HepG2 (cell line): ENCODE results near the gene NAT9. TPM values are rescaled to one million over a fixed set of nuclear protein-coding genes. Genes with fewer than 3 reads are reported as not detected.
A peak's percentile ranks its signal among the peaks of the same experiment; 100 is the strongest.

Experiments used
- FIP1L1 ChIP-seq: fragments of 200-400 bp; formaldehyde crosslinking; IDR thresholded peaks from 2 replicates; pipeline ENCODE4 v1.6.1; 2018; ENCODE audit warnings: low read depth, mild to moderate bottlenecking, low read length, moderate library complexity, borderline replicate concordance; ENCODE audit not compliant: insufficient read depth
- GABPA ChIP-seq, 2 experiments: IDR thresholded peaks; 2 replicates each; pipeline ENCODE4 v1.6.1; 2011 to 2016; ENCODE audit warnings: low read depth in 2 of 2, low read length in 1 of 2, missing biosample characterization in 1 of 2, missing genetic modification characterization in 1 of 2
- GATAD2A ChIP-seq: IDR thresholded peaks from 2 replicates; pipeline ENCODE4 v1.6.1; 2016
- HNRNPLL ChIP-seq: fragments of 200-400 bp; formaldehyde crosslinking; IDR thresholded peaks from 2 replicates; pipeline ENCODE4 v1.6.1; 2017; ENCODE audit warnings: mild to moderate bottlenecking, low read depth, low read length; ENCODE audit not compliant: poor library complexity, severe bottlenecking
- PAF1 ChIP-seq: IDR thresholded peaks from 2 replicates; pipeline ENCODE4 v1.6.1; 2016; ENCODE audit warnings: missing genetic modification reagents, missing compliant biosample characterization
- SALL1 ChIP-seq: sonication (generic); formaldehyde crosslinking; IDR thresholded peaks from 2 replicates; pipeline ENCODE4 v1.8.0; 2022; ENCODE audit warnings: mild to moderate bottlenecking, missing genetic modification reagents
- ZFAT ChIP-seq: sonication (generic); formaldehyde crosslinking; conservative IDR thresholded peaks from 2 replicates; pipeline ENCODE4 v1.8.1; 2023; ENCODE audit warnings: missing genetic modification reagents, inconsistent platforms
- ZNF205 ChIP-seq: IDR thresholded peaks from 2 replicates; pipeline ENCODE4 v1.6.1; 2018; ENCODE audit warnings: missing biosample characterization, missing genetic modification reagents
- ZNF3 ChIP-seq: IDR thresholded peaks from 2 replicates; pipeline ENCODE4 v1.7.0; 2017; ENCODE audit warnings: inconsistent platforms
- ZNF550 ChIP-seq: sonication (generic); formaldehyde crosslinking; IDR thresholded peaks from 2 replicates; pipeline ENCODE4 v1.4.0; 2020; ENCODE audit warnings: mild to moderate bottlenecking, missing genetic modification reagents, borderline replicate concordance
- ZNF703 ChIP-seq: sonication (generic); formaldehyde crosslinking; IDR thresholded peaks from 2 replicates; pipeline ENCODE4 v1.5.1; 2020; ENCODE audit warnings: missing genetic modification reagents, mild to moderate bottlenecking, moderate library complexity, borderline replicate concordance
- ZNF850 ChIP-seq: sonication (generic); formaldehyde crosslinking; conservative IDR thresholded peaks from 2 replicates; pipeline ENCODE4 v1.9.0; 2021; ENCODE audit warnings: mild to moderate bottlenecking, missing genetic modification reagents
- ZSCAN9 ChIP-seq: IDR thresholded peaks from 2 replicates; pipeline ENCODE4 v1.6.1; 2016; ENCODE audit warnings: borderline replicate concordance
- polyA plus RNA-seq, 8 experiments: library from polyadenylated mRNA; depleted of rRNA in 3 of 8; stranded (reverse) in 7 of 8; unstranded in 1 of 8; fragments of >200 nt; fragmentation: Illumina TruSeq in 4 of 8; extraction: Trizol in 4 of 8; gene quantifications; 2 replicates each; pipeline versions ENCODE4 v1.2.1 to v1.2.3, GENCODE V29; 2011 to 2016; ENCODE audit warnings: low read depth in 4 of 8, missing spikeins in 1 of 8, mixed read lengths in 1 of 8; ENCODE audit not compliant: insufficient read depth in 1 of 8
- total RNA-seq, 5 experiments: library from RNA; depleted of rRNA; stranded (reverse); fragments of >200 nt; fragmentation: Illumina TruSeq; extraction: Trizol; gene quantifications; 2 replicates each; pipeline ENCODE4 v1.2.3, GENCODE V29; 2016; ENCODE audit warnings: low read depth in 1 of 5
- TF ChIP-seq, protein P1 (sequence below): sonication (generic); formaldehyde crosslinking; IDR thresholded peaks from 2 replicates; pipeline ENCODE4 v1.5.1; 2020; ENCODE audit warnings: mild to moderate bottlenecking, missing genetic modification reagents, moderate library complexity
- TF ChIP-seq, protein P2 (sequence below): sonication (generic); formaldehyde crosslinking; IDR thresholded peaks from 2 replicates; pipeline ENCODE4 v1.8.1; 2023; ENCODE audit warnings: mild to moderate bottlenecking, missing genetic modification reagents
- TF ChIP-seq, protein P3 (sequence below): conservative IDR thresholded peaks from 2 replicates; pipeline ENCODE4 v1.6.1; 2018; ENCODE audit warnings: missing genetic modification reagents
- TF ChIP-seq, protein P4 (sequence below): sonication (generic); formaldehyde crosslinking; IDR thresholded peaks from 2 replicates; pipeline ENCODE4 v1.8.0; 2022; ENCODE audit warnings: missing genetic modification reagents, mild to moderate bottlenecking, borderline replicate concordance
- TF ChIP-seq, protein P5 (sequence below): sonication (generic); formaldehyde crosslinking; IDR thresholded peaks from 2 replicates; pipeline ENCODE4 v1.4.0; 2020; ENCODE audit warnings: missing genetic modification reagents

The NAT9 gene
- total and polyA plus RNA-seq, 2 of the 13 experiments (the other 11 are each of a cell fraction or from before 2014, with no cell fraction given), result 39.7 to 44.2 TPM

DNA sequence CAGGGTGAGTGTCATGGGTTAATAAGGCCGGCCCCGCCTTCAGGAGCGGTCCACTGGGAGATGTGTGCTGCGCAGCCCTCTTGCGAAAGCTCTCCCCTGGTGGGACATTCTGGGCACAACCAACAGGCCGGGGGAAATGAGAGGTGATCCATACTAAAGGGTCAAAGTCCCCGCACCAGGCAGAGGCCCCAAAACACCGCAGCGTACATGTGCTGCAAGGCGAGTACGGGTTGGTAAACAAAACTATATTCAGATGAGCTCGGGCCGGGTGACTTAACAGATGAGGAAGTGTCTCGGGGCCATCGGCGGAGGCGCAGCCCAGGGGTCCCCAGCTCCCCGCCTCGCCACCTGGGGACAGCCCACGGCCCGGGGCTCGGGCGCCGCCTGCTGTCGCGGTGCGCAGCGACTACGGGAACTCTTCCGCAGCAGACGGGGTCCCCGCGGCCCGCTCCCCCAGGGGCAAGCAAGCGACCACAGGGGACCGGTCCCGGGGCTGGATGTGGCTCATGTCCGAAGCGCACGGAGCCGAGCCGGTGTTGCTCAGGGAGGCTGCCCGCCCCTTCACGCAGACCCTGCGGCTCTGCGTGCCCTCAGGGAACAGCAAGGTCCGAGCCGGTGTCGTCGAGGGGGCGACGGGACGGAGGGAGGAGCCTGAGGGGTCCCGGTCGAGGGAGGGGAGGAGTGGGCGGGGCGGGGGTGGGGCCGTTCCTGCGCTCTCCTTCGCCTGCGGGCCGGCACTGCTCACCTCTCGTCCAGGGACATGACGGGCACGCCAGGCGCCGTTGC is 39.4 kb downstream of the NAT9 start, which contains the start of gene RAB37 (continued):
- TF ChIP-seq, protein P1, sequence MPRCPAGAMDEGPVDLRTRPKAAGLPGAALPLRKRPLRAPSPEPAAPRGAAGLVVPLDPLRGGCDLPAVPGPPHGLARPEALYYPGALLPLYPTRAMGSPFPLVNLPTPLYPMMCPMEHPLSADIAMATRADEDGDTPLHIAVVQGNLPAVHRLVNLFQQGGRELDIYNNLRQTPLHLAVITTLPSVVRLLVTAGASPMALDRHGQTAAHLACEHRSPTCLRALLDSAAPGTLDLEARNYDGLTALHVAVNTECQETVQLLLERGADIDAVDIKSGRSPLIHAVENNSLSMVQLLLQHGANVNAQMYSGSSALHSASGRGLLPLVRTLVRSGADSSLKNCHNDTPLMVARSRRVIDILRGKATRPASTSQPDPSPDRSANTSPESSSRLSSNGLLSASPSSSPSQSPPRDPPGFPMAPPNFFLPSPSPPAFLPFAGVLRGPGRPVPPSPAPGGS (CRISPR knock-in tag), result peak; percentile 89; the same call in 1 of the 2 replicates
- TF ChIP-seq GABPA (IDR thresholded peaks at IDR 0.05; ENCODE audit: low read depth, low read length), result no peak
- TF ChIP-seq GABPA (CRISPR knock-in tag; IDR thresholded peaks at IDR 0.05; ENCODE audit: low read depth), result no peak
- peak; percentile 69; the same call in 1 of the 2 replicates for TF ChIP-seq FIP1L1
- TF ChIP-seq HNRNPLL, result peak; percentile 85
- 0 out of 2 replicates have a peak, but pooled peaks have one; percentile 21 for TF ChIP-seq ZFAT (CRISPR knock-in tag)
- TF ChIP-seq ZSCAN9 (CRISPR knock-in tag), result peak; percentile 61; the same call in 1 of the 2 replicates
- TF ChIP-seq, protein P2, sequence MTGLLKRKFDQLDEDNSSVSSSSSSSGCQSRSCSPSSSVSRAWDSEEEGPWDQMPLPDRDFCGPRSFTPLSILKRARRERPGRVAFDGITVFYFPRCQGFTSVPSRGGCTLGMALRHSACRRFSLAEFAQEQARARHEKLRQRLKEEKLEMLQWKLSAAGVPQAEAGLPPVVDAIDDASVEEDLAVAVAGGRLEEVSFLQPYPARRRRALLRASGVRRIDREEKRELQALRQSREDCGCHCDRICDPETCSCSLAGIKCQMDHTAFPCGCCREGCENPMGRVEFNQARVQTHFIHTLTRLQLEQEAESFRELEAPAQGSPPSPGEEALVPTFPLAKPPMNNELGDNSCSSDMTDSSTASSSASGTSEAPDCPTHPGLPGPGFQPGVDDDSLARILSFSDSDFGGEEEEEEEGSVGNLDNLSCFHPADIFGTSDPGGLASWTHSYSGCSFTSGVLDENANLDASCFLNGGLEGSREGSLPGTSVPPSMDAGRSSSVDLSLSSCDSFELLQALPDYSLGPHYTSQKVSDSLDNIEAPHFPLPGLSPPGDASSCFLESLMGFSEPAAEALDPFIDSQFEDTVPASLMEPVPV (CRISPR knock-in tag), result peak; percentile 91
- no peak for TF ChIP-seq ZNF205
- TF ChIP-seq, protein P3, sequence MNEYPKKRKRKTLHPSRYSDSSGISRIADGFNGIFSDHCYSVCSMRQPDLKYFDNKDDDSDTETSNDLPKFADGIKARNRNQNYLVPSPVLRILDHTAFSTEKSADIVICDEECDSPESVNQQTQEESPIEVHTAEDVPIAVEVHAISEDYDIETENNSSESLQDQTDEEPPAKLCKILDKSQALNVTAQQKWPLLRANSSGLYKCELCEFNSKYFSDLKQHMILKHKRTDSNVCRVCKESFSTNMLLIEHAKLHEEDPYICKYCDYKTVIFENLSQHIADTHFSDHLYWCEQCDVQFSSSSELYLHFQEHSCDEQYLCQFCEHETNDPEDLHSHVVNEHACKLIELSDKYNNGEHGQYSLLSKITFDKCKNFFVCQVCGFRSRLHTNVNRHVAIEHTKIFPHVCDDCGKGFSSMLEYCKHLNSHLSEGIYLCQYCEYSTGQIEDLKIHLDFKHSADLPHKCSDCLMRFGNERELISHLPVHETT (CRISPR knock-in tag), result peak; percentile 78
- TF ChIP-seq, protein P4, sequence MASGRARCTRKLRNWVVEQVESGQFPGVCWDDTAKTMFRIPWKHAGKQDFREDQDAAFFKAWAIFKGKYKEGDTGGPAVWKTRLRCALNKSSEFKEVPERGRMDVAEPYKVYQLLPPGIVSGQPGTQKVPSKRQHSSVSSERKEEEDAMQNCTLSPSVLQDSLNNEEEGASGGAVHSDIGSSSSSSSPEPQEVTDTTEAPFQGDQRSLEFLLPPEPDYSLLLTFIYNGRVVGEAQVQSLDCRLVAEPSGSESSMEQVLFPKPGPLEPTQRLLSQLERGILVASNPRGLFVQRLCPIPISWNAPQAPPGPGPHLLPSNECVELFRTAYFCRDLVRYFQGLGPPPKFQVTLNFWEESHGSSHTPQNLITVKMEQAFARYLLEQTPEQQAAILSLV, result 0 out of 2 replicates have a peak, but pooled peaks have one; percentile 27
- TF ChIP-seq ZNF703 (CRISPR knock-in tag), result peak; percentile 93
- TF ChIP-seq PAF1 (CRISPR knock-in tag), result no peak
- TF ChIP-seq ZNF3 (CRISPR knock-in tag), result peak; percentile 51; the same call in 1 of the 2 replicates
- TF ChIP-seq, protein P5, sequence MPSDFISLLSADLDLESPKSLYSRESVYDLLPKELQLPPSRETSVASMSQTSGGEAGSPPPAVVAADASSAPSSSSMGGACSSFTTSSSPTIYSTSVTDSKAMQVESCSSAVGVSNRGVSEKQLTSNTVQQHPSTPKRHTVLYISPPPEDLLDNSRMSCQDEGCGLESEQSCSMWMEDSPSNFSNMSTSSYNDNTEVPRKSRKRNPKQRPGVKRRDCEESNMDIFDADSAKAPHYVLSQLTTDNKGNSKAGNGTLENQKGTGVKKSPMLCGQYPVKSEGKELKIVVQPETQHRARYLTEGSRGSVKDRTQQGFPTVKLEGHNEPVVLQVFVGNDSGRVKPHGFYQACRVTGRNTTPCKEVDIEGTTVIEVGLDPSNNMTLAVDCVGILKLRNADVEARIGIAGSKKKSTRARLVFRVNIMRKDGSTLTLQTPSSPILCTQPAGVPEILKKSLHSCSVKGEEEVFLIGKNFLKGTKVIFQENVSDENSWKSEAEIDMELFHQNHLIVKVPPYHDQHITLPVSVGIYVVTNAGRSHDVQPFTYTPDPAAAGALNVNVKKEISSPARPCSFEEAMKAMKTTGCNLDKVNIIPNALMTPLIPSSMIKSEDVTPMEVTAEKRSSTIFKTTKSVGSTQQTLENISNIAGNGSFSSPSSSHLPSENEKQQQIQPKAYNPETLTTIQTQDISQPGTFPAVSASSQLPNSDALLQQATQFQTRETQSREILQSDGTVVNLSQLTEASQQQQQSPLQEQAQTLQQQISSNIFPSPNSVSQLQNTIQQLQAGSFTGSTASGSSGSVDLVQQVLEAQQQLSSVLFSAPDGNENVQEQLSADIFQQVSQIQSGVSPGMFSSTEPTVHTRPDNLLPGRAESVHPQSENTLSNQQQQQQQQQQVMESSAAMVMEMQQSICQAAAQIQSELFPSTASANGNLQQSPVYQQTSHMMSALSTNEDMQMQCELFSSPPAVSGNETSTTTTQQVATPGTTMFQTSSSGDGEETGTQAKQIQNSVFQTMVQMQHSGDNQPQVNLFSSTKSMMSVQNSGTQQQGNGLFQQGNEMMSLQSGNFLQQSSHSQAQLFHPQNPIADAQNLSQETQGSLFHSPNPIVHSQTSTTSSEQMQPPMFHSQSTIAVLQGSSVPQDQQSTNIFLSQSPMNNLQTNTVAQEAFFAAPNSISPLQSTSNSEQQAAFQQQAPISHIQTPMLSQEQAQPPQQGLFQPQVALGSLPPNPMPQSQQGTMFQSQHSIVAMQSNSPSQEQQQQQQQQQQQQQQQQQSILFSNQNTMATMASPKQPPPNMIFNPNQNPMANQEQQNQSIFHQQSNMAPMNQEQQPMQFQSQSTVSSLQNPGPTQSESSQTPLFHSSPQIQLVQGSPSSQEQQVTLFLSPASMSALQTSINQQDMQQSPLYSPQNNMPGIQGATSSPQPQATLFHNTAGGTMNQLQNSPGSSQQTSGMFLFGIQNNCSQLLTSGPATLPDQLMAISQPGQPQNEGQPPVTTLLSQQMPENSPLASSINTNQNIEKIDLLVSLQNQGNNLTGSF (CRISPR knock-in tag), result no peak
- TF ChIP-seq ZNF550 (CRISPR knock-in tag), result no peak
- TF ChIP-seq SALL1, result peak; percentile 98
- TF ChIP-seq GATAD2A (CRISPR knock-in tag), result peak; percentile 98
- no peak for TF ChIP-seq ZNF850
